Body of pancreas (tissue), 4 donors: ENCODE data around the gene ADK. TPM values are rescaled to one million over a fixed set of nuclear protein-coding genes. Genes with fewer than 3 reads are reported as not detected.

Experiments
- ATAC-seq: fragments of 150-250 bp; one replicate; pipeline ENCODE4 v1.9.1; 2016
- DNase-seq, 4 donors: peaks; one replicate each; pipeline ENCODE4 v3.0.0-alpha.2; 2019
- H3K27ac ChIP-seq, 4 donors: fragments of 200-600 bp; sonication (generic); 1 replicate in 3 of 4; 2 replicates in 1 of 4; pipeline versions ENCODE4 v1.5.1 to v1.6.1; 2016 to 2019; ENCODE audit warnings: mild to moderate bottlenecking in 1 of 4, mixed read lengths in 1 of 4, moderate library complexity in 1 of 4
- H3K27me3 ChIP-seq, 2 donors: fragments of 200-600 bp; sonication (generic); one replicate each; pipeline ENCODE4 v1.6.0; 2016; ENCODE audit warnings: mild to moderate bottlenecking in 1 of 2
- H3K36me3 ChIP-seq, 2 donors: fragments of 200-600 bp; sonication (generic); replicated peaks in 1 of 2; 2 replicates each; pipeline ENCODE4 v1.5.1; 2016; ENCODE audit warnings: low read depth in 2 of 2; ENCODE audit not compliant: insufficient read depth in 1 of 2
- H3K4me1 ChIP-seq: fragments of 200-600 bp; sonication (generic); one replicate; pipeline ENCODE4 v1.6.0; 2016
- H3K4me3 ChIP-seq, 2 donors: fragments of 200-600 bp; sonication (generic); 1 replicate in 1 of 2; 2 replicates in 1 of 2; pipeline ENCODE4 v1.5.1; 2016 to 2019
- H3K9me3 ChIP-seq, 3 donors: fragments of 200-600 bp; sonication (generic); 1 replicate in 2 of 3; 2 replicates in 1 of 3; pipeline ENCODE4 v1.5.1; 2016
- POLR2A ChIP-seq, 3 donors: fragments of 450-650 bp; IDR thresholded peaks; one replicate each; pipeline ENCODE4 v1.6.1; 2016; ENCODE audit warnings: antibody characterized with exemption in 3 of 3, mild to moderate bottlenecking in 2 of 3
- WGBS, 2 donors: methylation state at CpG; one replicate each; pipeline ENCODE4 v1.1.5; 2017; 5-methylcytosine and 5-hydroxymethylcytosine counted together
- intact Hi-C: fragments of 100-400 bp; cut with DNase I; formaldehyde crosslinking; loops from one replicate; pipeline ENCODE4 v1.15.1; 2023
- total RNA-seq, 2 donors: library from RNA; depleted of rRNA; stranded (reverse); fragments of >200 nt; gene quantifications; one replicate each; pipeline ENCODE4 v1.1.0, GENCODE V29; 2016
- TF ChIP-seq, protein P1 (sequence below), 7 experiments: fragments of 450-650 bp in 4 of 7; fragments of 200-600 bp in 3 of 7; sonication (generic) in 3 of 7; IDR thresholded peaks; one replicate each; pipeline ENCODE4 v1.5.1; 2016 to 2019; ENCODE audit warnings: antibody characterized with exemption in 7 of 7

The ADK gene
- total RNA-seq, 2 donors from 2014 or later, result 12.9 to 18.7 TPM

GRCh38 chr10:74171625-74172024 lies 20.6 kb downstream of the ADK start:
- no peak for TF ChIP-seq POLR2A (IDR thresholded peaks at IDR 0.05)
- TF ChIP-seq, protein P1, sequence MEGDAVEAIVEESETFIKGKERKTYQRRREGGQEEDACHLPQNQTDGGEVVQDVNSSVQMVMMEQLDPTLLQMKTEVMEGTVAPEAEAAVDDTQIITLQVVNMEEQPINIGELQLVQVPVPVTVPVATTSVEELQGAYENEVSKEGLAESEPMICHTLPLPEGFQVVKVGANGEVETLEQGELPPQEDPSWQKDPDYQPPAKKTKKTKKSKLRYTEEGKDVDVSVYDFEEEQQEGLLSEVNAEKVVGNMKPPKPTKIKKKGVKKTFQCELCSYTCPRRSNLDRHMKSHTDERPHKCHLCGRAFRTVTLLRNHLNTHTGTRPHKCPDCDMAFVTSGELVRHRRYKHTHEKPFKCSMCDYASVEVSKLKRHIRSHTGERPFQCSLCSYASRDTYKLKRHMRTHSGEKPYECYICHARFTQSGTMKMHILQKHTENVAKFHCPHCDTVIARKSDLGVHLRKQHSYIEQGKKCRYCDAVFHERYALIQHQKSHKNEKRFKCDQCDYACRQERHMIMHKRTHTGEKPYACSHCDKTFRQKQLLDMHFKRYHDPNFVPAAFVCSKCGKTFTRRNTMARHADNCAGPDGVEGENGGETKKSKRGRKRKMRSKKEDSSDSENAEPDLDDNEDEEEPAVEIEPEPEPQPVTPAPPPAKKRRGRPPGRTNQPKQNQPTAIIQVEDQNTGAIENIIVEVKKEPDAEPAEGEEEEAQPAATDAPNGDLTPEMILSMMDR (IDR thresholded peaks at IDR 0.05), result no peak
- no peak overlapping the region for H3K4me3 ChIP-seq
- WGBS, 2 donors, result 38 to 53% methylated on average over 2 of the region's 2 CpGs
- peaks cover 17% of the 10 kb centered on the region for H3K4me1 ChIP-seq
- DNase-seq, result no peak
- H3K27me3 ChIP-seq, result no peaks in the 10 kb centered on the region
- H3K9me3 ChIP-seq, result no peaks in the 10 kb centered on the region
- H3K27ac ChIP-seq, result no peak overlapping the region
- intact Hi-C loops, result no loop called here
- H3K36me3 ChIP-seq, result no peaks in the 10 kb centered on the region
- no peak for ATAC-seq

DNA sequence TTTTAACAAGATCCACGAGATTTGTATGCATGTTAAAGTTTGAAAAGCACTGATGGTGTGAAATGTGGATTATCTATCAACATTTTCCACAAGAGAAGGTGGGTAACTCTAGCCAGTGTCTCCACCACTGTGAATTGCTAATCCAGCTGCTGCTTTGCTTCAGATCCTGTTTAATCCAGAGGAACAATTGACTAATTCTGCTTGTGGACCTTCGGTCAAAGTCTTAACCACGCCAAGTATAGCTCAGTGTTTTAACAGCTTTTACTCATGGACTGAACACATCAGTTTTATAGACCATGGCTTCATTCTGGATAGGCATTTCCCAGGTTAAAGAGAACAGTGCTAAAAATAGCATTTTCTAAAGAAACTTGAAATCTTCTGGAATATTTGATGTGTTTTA lies 23.5 kb downstream of the ADK start:
- peaks cover 22% of the 10 kb centered on the region for H3K4me1 ChIP-seq
- no peak overlapping the region for H3K4me3 ChIP-seq
- H3K36me3 ChIP-seq, result no peaks in the 10 kb centered on the region
- no peak overlapping the region for H3K27ac ChIP-seq
- no peak for ATAC-seq
- TF ChIP-seq, protein P1 (IDR thresholded peaks at IDR 0.05), result no peak
- TF ChIP-seq POLR2A (IDR thresholded peaks at IDR 0.05), result no peak
- H3K9me3 ChIP-seq, result no peaks in the 10 kb centered on the region
- intact Hi-C loops, result no loop called here
- DNase-seq, result no peak
- H3K27me3 ChIP-seq, result no peaks in the 10 kb centered on the region
- WGBS, 2 donors, result 47 to 59% methylated on average over 3 of the region's 3 CpGs

GRCh38 chr10:74175510-74176379 lies 24.7 kb downstream of the ADK start:
- no peak for DNase-seq
- peaks cover 22% of the 10 kb centered on the region for H3K4me1 ChIP-seq
- peak; percentile 1 for ATAC-seq
- 19 to 20% methylated on average over 10 of the region's 10 CpGs for WGBS, 2 donors
- H3K9me3 ChIP-seq, result no peaks in the 10 kb centered on the region
- H3K27me3 ChIP-seq, result no peaks in the 10 kb centered on the region
- H3K27ac ChIP-seq, result peak overlapping the region; percentile 87 to 97 (median 96)
- peak overlapping the region; percentile 29 to 64 for H3K4me3 ChIP-seq
- TF ChIP-seq POLR2A (IDR thresholded peaks at IDR 0.05), result no peak
- TF ChIP-seq, protein P1 (IDR thresholded peaks at IDR 0.05), result peak in 1 of 7 experiments; percentile 1
- no peaks in the 10 kb centered on the region for H3K36me3 ChIP-seq
- intact Hi-C loops, result no loop called here

DNA sequence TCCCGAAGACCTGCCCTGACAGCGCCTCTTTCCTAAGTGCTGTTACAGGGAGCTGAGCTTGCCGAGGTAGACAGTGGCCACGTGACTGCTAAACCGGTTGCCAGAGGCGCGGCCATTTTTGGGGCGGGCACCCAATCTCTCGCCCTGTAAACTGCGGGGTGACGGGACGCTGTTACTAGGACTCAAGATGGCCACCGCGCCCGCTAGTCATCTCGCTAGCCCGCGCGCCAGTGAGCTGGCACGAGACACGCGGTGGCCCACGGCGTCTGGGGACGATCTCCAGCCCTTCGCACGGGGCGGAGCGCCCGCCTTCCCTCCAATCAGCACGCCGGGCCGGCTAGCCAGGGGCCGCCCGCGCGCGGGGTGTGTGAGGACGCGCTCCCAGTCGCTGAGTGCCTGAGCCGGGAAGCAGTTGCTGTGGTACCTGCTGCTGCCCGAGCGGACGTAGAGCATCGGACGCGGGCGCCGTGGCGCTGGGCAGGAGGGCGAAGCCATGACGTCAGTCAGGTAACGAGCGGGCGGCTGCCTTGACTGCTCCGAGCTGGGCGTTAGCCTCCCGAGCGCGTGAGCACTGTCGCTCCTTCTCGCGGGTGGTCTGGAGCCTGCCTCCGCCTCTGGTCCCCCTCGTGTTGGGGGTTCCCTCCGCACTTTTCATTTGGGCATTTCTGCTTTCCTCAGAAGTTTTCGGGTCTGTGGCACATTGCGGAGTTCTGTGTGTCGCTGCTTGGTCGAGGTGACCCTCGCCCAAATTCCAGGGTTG lies 25.5 kb downstream of the ADK start:
- DNase-seq (peak; percentile 96 to 98 (median 98)), ATAC-seq (peak; percentile 93)
- 0 to 3% methylated on average over 8 to 62 of the region's 72 CpGs for WGBS, 2 donors
- Histone ChIP-seq H3K27ac (peak overlapping the region; percentile 87 to 97 (median 96)), H3K4me1 (peaks cover 17% of the 10 kb centered on the region), H3K4me3 (peak overlapping the region; percentile 29 to 64), H3K9me3 (no peaks in the 10 kb centered on the region), H3K36me3 (no peaks in the 10 kb centered on the region), H3K27me3 (no peaks in the 10 kb centered on the region)
- intact Hi-C loops, result no loop called here
- TF ChIP-seq, protein P1 (IDR thresholded peaks at IDR 0.05), result peak in 2 of 7 experiments; percentile 1 to 4
- peak; percentile 95 to 97 (median 95) for TF ChIP-seq POLR2A (IDR thresholded peaks at IDR 0.05)
